HCT116 (cell line): ENCODE data around the gene CDH13. TPM values are rescaled to one million over a fixed set of nuclear protein-coding genes. Genes with fewer than 3 reads are reported as not detected.

Experiments used
- ATAC-seq: fragments of 200-7000 bp; cut with Tn5 transposase; 2 replicates; pipeline ENCODE4 v1.9.1; 2020; ENCODE audit warnings: mild to moderate bottlenecking, moderate library complexity
- BruUV-seq: library from RNA; stranded (reverse); fragments of 400-500 nt; replicated peaks from 2 replicates; lab custom pipeline; 2021; lab: Mats Ljungman, UMichigan
- CTCF ChIA-PET: fragments of 300-600 bp; sonication (Branson Sonifier 250); formaldehyde crosslinking; loops from one replicate; lab custom pipeline; 2021; ENCODE audit warnings: antibody characterized with exemption; lab: Charles Lee
- POLR2A ChIA-PET: fragments of 300-600, 350-600 bp; sonication (Branson Sonifier 250); formaldehyde crosslinking; loops from one replicate; lab custom pipeline; 2021; ENCODE audit warnings: antibody characterized with exemption; lab: Charles Lee
- RAD21 ChIA-PET, 2 experiments: fragments of 300-600 bp; sonication (Branson Sonifier 250); formaldehyde crosslinking; loops; one replicate each; lab custom pipeline; 2023; ENCODE audit warnings: low total read pairs in 2 of 2; ENCODE audit not compliant: uncharacterized antibody in 2 of 2, unreplicated experiment in 2 of 2, low non-redundant PET in 1 of 2; lab: Charles Lee
- DNase-seq: peaks from one replicate; pipeline ENCODE4 v3.0.0-alpha.2; 2010; ENCODE audit warnings: low read depth, low spot score
- H2AFZ ChIP-seq: fragments of 200-600 bp; shearing (Covaris generic), sonication (generic); 2 replicates; pipeline ENCODE4 v1.6.1; 2017; ENCODE audit warnings: low read depth, mixed run types, mixed read lengths, antibody characterized with exemption, low read length; ENCODE audit not compliant: poor library complexity, severe bottlenecking
- H3K27ac ChIP-seq: 2 replicates; pipeline ENCODE4 v1.5.1; 2012; ENCODE audit warnings: low read depth, low read length
- H3K27me3 ChIP-seq: fragments of 200-600 bp; sonication (generic); 2 replicates; pipeline ENCODE4 v1.6.1; 2016; ENCODE audit warnings: mixed run types, low read length, mixed read lengths; ENCODE audit not compliant: insufficient read depth
- H3K36me3 ChIP-seq, 2 experiments: fragments of 200-500 bp in 1 of 2; fragments of 200-600 bp in 1 of 2; sonication (Bioruptor generic) in 1 of 2; sonication (generic) in 1 of 2; 2 replicates each; pipeline versions ENCODE4 v1.5.1 to v1.6.1; 2014 to 2016; ENCODE audit warnings: low read length in 2 of 2, inconsistent platforms in 1 of 2, mixed read lengths in 1 of 2, mixed run types in 1 of 2; ENCODE audit not compliant: insufficient read depth in 2 of 2, control insufficient read depth in 1 of 2
- H3K4me1 ChIP-seq, 2 experiments: fragments of 200-600 bp in 1 of 2; sonication (generic) in 1 of 2; 2 replicates each; pipeline versions ENCODE4 v1.5.1 to v1.6.1; 2012 to 2017; ENCODE audit warnings: low read length in 2 of 2, inconsistent platforms in 1 of 2, mild to moderate bottlenecking in 1 of 2, mixed read lengths in 1 of 2, mixed run types in 1 of 2, moderate library complexity in 1 of 2; ENCODE audit not compliant: insufficient read depth in 2 of 2, control insufficient read depth in 1 of 2
- H3K4me2 ChIP-seq: fragments of 200-600 bp; sonication (generic); 2 replicates; pipeline ENCODE4 v1.6.1; 2017; ENCODE audit warnings: mixed run types, low read length, mixed read lengths
- H3K4me3 ChIP-seq, 2 experiments: fragments of 200-600 bp in 1 of 2; sonication (generic) in 1 of 2; replicated peaks in 1 of 2; 2 replicates each; pipeline ENCODE4 v1.5.1; 2011 to 2016; ENCODE audit warnings: low read length in 2 of 2, control low read depth in 1 of 2, low read depth in 1 of 2, mild to moderate bottlenecking in 1 of 2, mixed read lengths in 1 of 2, mixed run types in 1 of 2
- H3K79me2 ChIP-seq: fragments of 200-600 bp; sonication (generic); 2 replicates; pipeline ENCODE4 v1.6.1; 2017; ENCODE audit warnings: mild to moderate bottlenecking, mixed run types, low read length, moderate library complexity, mixed read lengths; ENCODE audit not compliant: insufficient read depth
- H3K9ac ChIP-seq: fragments of 200-600 bp; sonication (generic); 2 replicates; pipeline ENCODE4 v1.6.1; 2016; ENCODE audit warnings: low read length, mixed read lengths
- H3K9me2 ChIP-seq: fragments of 200-600 bp; sonication (generic), shearing (Covaris generic); 2 replicates; pipeline ENCODE4 v1.6.1; 2017; ENCODE audit warnings: mixed run types, mild to moderate bottlenecking, moderate library complexity; ENCODE audit not compliant: insufficient read depth
- H3K9me3 ChIP-seq, 2 experiments: fragments of 200-500 bp in 1 of 2; fragments of 200-600 bp in 1 of 2; sonication (Bioruptor generic) in 1 of 2; sonication (generic) in 1 of 2; 2 replicates each; pipeline ENCODE4 v1.6.1; 2014 to 2017; ENCODE audit warnings: low read length in 2 of 2, mixed read lengths in 2 of 2, inconsistent platforms in 1 of 2, low read depth in 1 of 2, mild to moderate bottlenecking in 1 of 2, mixed run types in 1 of 2, moderate library complexity in 1 of 2; ENCODE audit not compliant: control insufficient read depth in 1 of 2, insufficient read depth in 1 of 2
- H4K20me1 ChIP-seq: fragments of 200-600 bp; sonication (generic), shearing (Covaris generic); 2 replicates; pipeline ENCODE4 v1.6.1; 2017; ENCODE audit warnings: mixed run types, mild to moderate bottlenecking, moderate library complexity; ENCODE audit not compliant: insufficient read depth
- EGR1 ChIP-seq: IDR thresholded peaks from 2 replicates; pipeline ENCODE4 v1.6.1; 2012; ENCODE audit warnings: low read depth
- ELF1 ChIP-seq: IDR thresholded peaks from 2 replicates; pipeline ENCODE4 v1.6.1; 2012; ENCODE audit warnings: low read depth, borderline replicate concordance
- EZH2 ChIP-seq: fragments of 200-600 bp; sonication (generic); IDR thresholded peaks from 2 replicates; pipeline ENCODE4 v1.6.1; 2017; ENCODE audit warnings: antibody characterized with exemption, mixed run types
- POLR2AphosphoS5 ChIP-seq: IDR thresholded peaks from 2 replicates; pipeline ENCODE4 v1.6.1; 2011; ENCODE audit warnings: mild to moderate bottlenecking, low read depth, low read length, moderate library complexity
- RAD21 ChIP-seq: IDR thresholded peaks from 2 replicates; pipeline ENCODE4 v1.6.1; 2012; ENCODE audit warnings: low read depth, mild to moderate bottlenecking
- REST ChIP-seq: IDR thresholded peaks from 2 replicates; pipeline ENCODE4 v1.6.1; 2012; ENCODE audit warnings: low read depth
- SP1 ChIP-seq: IDR thresholded peaks from 2 replicates; pipeline ENCODE4 v1.6.1; 2012; ENCODE audit warnings: low read depth
- ZBTB33 ChIP-seq: IDR thresholded peaks from 2 replicates; pipeline ENCODE4 v1.6.1; 2011; ENCODE audit warnings: mild to moderate bottlenecking, low read length, moderate library complexity; ENCODE audit not compliant: insufficient replicate concordance; ENCODE audit errors: extremely low read depth
- ZFX ChIP-seq: fragments of 450-650 bp; IDR thresholded peaks from 2 replicates; pipeline ENCODE4 v1.6.1; 2017
- ZNF274 ChIP-seq: fragments of 200-500 bp; sonication (Bioruptor generic); IDR thresholded peaks from 2 replicates; pipeline ENCODE4 v1.6.1; 2014; ENCODE audit warnings: mild to moderate bottlenecking, low read depth, low read length, inconsistent platforms
- intact Hi-C: fragments of 100-400 bp; cut with micrococcal nuclease; formaldehyde crosslinking; loops from 2 replicates; pipeline ENCODE4 v1.10.0; 2022
- total RNA-seq: library from RNA; stranded (reverse); gene quantifications from one replicate; pipeline ENCODE4 v1.2.1, GENCODE V29; 2021; ENCODE audit not compliant: unreplicated experiment

The CDH13 gene
- total RNA-seq, 1 experiment from 2014 or later: not detected

GRCh38 chr16:83554096-83554495 is 927.3 kb downstream of the CDH13 start:
- intact Hi-C loops: no loop called here
- H3K36me3 ChIP-seq: no peaks in the 10 kb centered on the region
- no peaks in the 10 kb centered on the region for H3K79me2 ChIP-seq
- no peak overlapping the region for H2AFZ ChIP-seq
- BruUV-seq: no TSS peak
- no peak overlapping the region for H3K4me2 ChIP-seq
- no peaks in the 10 kb centered on the region for H3K4me1 ChIP-seq
- H3K4me3 ChIP-seq: no peak overlapping the region
- ChIA-PET CTCF (no interaction called here), RAD21 (no interaction called here), POLR2A (no interaction called here)
- H3K9me2 ChIP-seq: no peaks in the 10 kb centered on the region
- ATAC-seq: no peak
- no peak overlapping the region for H3K9ac ChIP-seq
- no peak for DNase-seq
- H3K9me3 ChIP-seq: no peaks in the 10 kb centered on the region
- TF ChIP-seq ZNF274 (no peak), RAD21 (no peak), REST (no peak), EZH2 (no peak), ELF1 (no peak)
- H3K27me3 ChIP-seq: peaks cover 4% of the 10 kb centered on the region; the same call in 1 of the 2 replicates
- H3K27ac ChIP-seq: no peak overlapping the region
- no peaks in the 10 kb centered on the region for H4K20me1 ChIP-seq

- ChIA-PET POLR2A (no interaction called here), CTCF (no interaction called here), RAD21 (no interaction called here)
- TF ChIP-seq ZFX (no peak), ZBTB33 (no peak), SP1 (no peak), ZNF274 (no peak), EGR1 (no peak), POLR2AphosphoS5 (no peak)
- no peaks in the 10 kb centered on the region for H3K9me2 ChIP-seq
- no peak overlapping the region for H3K9ac ChIP-seq
- no peak overlapping the region for H3K27ac ChIP-seq
- H3K4me3 ChIP-seq: no peak overlapping the region
- H3K36me3 ChIP-seq: no peaks in the 10 kb centered on the region
- no peak for ATAC-seq
- H3K9me3 ChIP-seq: no peaks in the 10 kb centered on the region
- no peaks in the 10 kb centered on the region for H3K4me1 ChIP-seq
- H2AFZ ChIP-seq: no peak overlapping the region
- DNase-seq: no peak
- no peak overlapping the region for H3K4me2 ChIP-seq
- H3K27me3 ChIP-seq: peaks cover 4% of the 10 kb centered on the region; the same call in 1 of the 2 replicates
- H4K20me1 ChIP-seq: no peaks in the 10 kb centered on the region
- BruUV-seq: no TSS peak
- intact Hi-C loops: no loop called here
- no peaks in the 10 kb centered on the region for H3K79me2 ChIP-seq
Observed at GRCh38 chr16:83554540-83554939, 927.8 kb downstream of the CDH13 start.
